Measurements from ENCODE around the gene LTBP1. TPM values are rescaled to one million over a fixed set of nuclear protein-coding genes. Genes with fewer than 3 reads are reported as not detected.

The LTBP1 gene
- total RNA-seq, 1 experiment from 2014 or later = 10.3 TPM

DNA sequence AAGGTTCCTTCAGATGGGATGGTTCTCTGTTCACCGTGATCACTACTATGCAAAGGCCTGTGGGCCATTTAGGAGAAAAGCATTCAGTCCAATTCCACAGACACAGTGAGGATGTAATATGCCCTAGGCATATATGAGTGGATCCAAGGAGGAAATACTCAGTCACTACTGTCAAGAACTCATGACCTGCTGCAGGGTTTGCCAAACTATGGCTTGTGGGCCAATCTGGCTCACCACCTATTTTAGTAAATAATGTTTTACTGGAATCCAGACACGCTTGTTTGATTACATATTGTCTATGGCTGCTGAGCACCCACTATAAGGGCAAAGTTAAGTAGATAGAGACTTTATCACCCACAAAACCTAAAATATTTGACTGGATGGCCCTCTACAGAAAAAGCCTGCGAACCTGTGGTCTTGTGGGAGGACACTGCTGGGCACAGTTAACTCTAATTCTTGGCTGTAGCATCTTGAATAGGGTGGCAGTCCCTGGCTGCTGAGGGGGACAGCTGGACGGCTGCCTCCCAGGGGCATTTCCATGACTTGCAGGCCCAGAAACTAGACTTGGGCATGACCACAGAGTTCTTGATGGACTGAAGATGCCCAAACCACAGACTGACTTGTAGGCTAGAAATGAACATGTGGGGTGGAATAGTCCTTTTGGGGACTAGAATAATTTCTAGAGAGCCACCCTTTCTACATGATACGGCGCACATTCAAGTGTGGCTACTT, 20.6 kb upstream of the LTBP1 start:
- Histone ChIP-seq H2AFZ (no peak overlapping the region), H3K79me2 (ENCODE audit: low read depth) (no peaks in the 10 kb centered on the region), H3K9me2 (ENCODE audit: insufficient read depth) (no peaks in the 10 kb centered on the region), H3K9me3 (ENCODE audit: insufficient read depth, low read depth) (no peaks in the 10 kb centered on the region), H3K36me3 (ENCODE audit: low read depth) (no peaks in the 10 kb centered on the region), H3K4me3 (no peak overlapping the region), H3K27me3 (ENCODE audit: insufficient read depth, low read depth) (no peaks in the 10 kb centered on the region), H3K4me1 (replicated peaks; ENCODE audit: insufficient read depth) (no peaks in the 10 kb centered on the region), H3K4me2 (no peak overlapping the region), H3K27ac (no peak overlapping the region), H4K20me1 (ENCODE audit: insufficient read depth) (no peaks in the 10 kb centered on the region), H3F3A (ENCODE audit: insufficient read depth, low read depth) (no peaks in the 10 kb centered on the region)
- no peak for DNase-seq
- no TSS peak for BruUV-seq (replicated peaks)
- no peak for TF ChIP-seq EZH2 (IDR thresholded peaks at IDR 0.05; ENCODE audit: low read depth)
- TF ChIP-seq, protein P1, sequence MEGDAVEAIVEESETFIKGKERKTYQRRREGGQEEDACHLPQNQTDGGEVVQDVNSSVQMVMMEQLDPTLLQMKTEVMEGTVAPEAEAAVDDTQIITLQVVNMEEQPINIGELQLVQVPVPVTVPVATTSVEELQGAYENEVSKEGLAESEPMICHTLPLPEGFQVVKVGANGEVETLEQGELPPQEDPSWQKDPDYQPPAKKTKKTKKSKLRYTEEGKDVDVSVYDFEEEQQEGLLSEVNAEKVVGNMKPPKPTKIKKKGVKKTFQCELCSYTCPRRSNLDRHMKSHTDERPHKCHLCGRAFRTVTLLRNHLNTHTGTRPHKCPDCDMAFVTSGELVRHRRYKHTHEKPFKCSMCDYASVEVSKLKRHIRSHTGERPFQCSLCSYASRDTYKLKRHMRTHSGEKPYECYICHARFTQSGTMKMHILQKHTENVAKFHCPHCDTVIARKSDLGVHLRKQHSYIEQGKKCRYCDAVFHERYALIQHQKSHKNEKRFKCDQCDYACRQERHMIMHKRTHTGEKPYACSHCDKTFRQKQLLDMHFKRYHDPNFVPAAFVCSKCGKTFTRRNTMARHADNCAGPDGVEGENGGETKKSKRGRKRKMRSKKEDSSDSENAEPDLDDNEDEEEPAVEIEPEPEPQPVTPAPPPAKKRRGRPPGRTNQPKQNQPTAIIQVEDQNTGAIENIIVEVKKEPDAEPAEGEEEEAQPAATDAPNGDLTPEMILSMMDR (conservative IDR thresholded peaks at IDR 0.05) = no peak
- intact Hi-C loops (cut with micrococcal nuclease; ENCODE audit: unreplicated experiment) = no loop called here
- CTCF ChIA-PET = no interaction called here
- POLR2A ChIA-PET (ENCODE audit: unreplicated experiment) = no interaction called here

DNA sequence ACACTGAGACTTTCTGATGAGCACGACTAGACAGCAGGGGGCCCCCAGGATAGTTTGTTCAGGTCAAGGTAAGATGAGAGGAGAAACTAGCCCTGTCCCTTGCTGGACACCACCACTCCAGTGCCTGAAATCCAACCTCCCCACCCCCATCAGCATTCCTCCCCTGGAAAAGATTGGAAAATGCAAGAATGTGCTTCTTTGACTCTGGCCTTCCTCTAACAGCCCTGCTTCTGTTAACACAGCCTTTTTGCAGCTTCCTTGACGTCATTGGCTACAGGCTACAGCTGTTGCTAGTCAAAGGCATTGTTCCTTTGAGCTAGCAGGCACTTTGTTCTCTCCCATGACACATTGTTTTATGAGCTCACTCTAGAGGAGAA, 20.1 kb upstream of the LTBP1 start:
- ChIA-PET CTCF (no interaction called here), POLR2A (ENCODE audit: unreplicated experiment) (no interaction called here)
- no peak for DNase-seq
- H3K9me2 ChIP-seq (ENCODE audit: insufficient read depth) = no peaks in the 10 kb centered on the region
- no peak overlapping the region for H3K27ac ChIP-seq
- H3K4me2 ChIP-seq = no peak overlapping the region
- intact Hi-C loops (cut with micrococcal nuclease; ENCODE audit: unreplicated experiment) = no loop called here
- H4K20me1 ChIP-seq (ENCODE audit: insufficient read depth) = no peaks in the 10 kb centered on the region
- H3K4me3 ChIP-seq = no peak overlapping the region
- H3K4me1 ChIP-seq (replicated peaks; ENCODE audit: insufficient read depth) = no peaks in the 10 kb centered on the region
- H3K9me3 ChIP-seq (ENCODE audit: insufficient read depth, low read depth) = no peaks in the 10 kb centered on the region
- no peak overlapping the region for H2AFZ ChIP-seq
- TF ChIP-seq EZH2 (IDR thresholded peaks at IDR 0.05; ENCODE audit: low read depth) = no peak
- TF ChIP-seq, protein P1 (conservative IDR thresholded peaks at IDR 0.05) = no peak
- H3K36me3 ChIP-seq (ENCODE audit: low read depth) = no peaks in the 10 kb centered on the region
- no TSS peak for BruUV-seq (replicated peaks)
- H3K79me2 ChIP-seq (ENCODE audit: low read depth) = no peaks in the 10 kb centered on the region
- no peaks in the 10 kb centered on the region for H3K27me3 ChIP-seq (ENCODE audit: insufficient read depth, low read depth)
- no peaks in the 10 kb centered on the region for H3F3A ChIP-seq (ENCODE audit: insufficient read depth, low read depth)

DNA sequence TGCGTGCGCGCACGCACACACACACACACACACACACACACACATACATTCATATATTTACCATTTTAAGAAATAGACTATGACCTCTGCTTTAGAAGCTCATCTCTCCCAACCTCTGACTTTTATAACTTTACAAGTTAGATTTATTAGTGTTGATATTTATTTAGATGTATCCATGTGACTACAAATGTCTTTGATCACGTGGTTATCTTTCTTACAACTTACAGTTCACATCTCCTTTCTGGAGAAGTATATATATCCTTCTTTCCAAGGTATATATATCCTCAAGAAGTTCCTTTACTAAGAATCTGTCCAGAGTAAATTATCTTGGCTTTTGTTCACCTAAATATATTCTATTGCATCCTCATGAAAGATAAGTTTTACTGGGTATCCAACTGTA, 16.3 kb upstream of the LTBP1 start:
- Histone ChIP-seq H3K27ac (no peak overlapping the region), H3K4me2 (no peak overlapping the region), H3K4me3 (no peak overlapping the region), H4K20me1 (ENCODE audit: insufficient read depth) (no peaks in the 10 kb centered on the region), H3K27me3 (ENCODE audit: insufficient read depth, low read depth) (no peaks in the 10 kb centered on the region), H3K4me1 (replicated peaks; ENCODE audit: insufficient read depth) (0 out of 2 replicates have a peak, but pooled peaks cover 11% of the 10 kb centered on the region), H2AFZ (no peak overlapping the region), H3K36me3 (ENCODE audit: low read depth) (no peaks in the 10 kb centered on the region), H3K9me2 (ENCODE audit: insufficient read depth) (no peaks in the 10 kb centered on the region), H3F3A (ENCODE audit: insufficient read depth, low read depth) (no peaks in the 10 kb centered on the region), H3K79me2 (ENCODE audit: low read depth) (no peaks in the 10 kb centered on the region), H3K9me3 (ENCODE audit: insufficient read depth, low read depth) (no peaks in the 10 kb centered on the region)
- intact Hi-C loops (cut with micrococcal nuclease; ENCODE audit: unreplicated experiment) = no loop called here
- ChIA-PET POLR2A (ENCODE audit: unreplicated experiment) (interaction anchor here (0.6 kb wide), 1 partner anchor 30 kb away, joined by 4 read pairs; no protein-coding TSS in a partner anchor), CTCF (no interaction called here)
- BruUV-seq (replicated peaks) = no TSS peak
- DNase-seq = no peak
- TF ChIP-seq, protein P1 (conservative IDR thresholded peaks at IDR 0.05) = no peak
- TF ChIP-seq EZH2 (IDR thresholded peaks at IDR 0.05; ENCODE audit: low read depth) = no peak
